Measurements from ENCODE around the gene CDKN2AIP. TPM values are rescaled to one million over a fixed set of nuclear protein-coding genes. Genes with fewer than 3 reads are reported as not detected.
"Not testable (repeated sequence)": the region's sequence is repeated elsewhere in the genome, so short reads cannot be mapped to it uniquely, and the experiment has no call there.

Gene CDKN2AIP
- total RNA-seq, 1 donor: 31.0 TPM

DNA sequence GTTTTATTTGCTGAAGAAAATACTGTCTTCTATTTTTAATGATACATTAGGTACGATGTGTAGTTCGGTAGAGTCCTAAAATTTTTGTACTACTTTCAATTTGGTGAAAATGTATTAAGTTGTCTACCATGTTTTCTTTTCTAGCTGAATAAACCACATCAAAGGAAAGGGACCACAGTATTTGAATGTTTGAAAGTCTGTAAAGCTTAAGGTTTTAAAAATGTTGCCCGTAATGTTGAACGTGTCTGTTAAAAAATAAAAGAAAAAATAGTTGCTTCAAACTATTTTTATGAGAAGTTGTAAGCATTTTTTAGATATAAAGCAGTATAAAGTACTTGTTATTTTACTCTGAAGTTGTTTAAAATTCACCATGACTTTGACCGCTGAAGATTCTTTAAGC is 3.2 kb downstream of the CDKN2AIP start:
- no peak for DNase-seq (ENCODE audit: low read depth in 2 of 3, low spot score in 2 of 3)

DNA sequence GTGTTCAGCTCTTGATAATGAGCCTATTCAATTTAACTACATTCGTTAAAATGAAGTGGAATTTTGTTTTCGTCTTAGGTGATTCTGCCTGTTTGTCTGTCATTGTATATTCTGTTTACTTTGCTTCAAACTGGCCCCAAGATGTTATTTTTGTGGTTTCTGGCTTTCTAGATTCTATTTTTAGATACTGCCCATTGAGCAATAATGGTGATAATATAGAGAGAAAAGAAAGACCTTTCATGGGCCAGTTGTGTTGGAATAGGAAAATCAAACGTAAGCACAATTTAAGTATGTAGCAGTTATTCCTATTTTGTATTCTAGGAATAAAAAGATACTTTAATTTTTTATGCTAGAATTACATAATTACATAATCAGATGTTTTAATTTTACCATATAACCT is 4.0 kb downstream of the CDKN2AIP start:
- no peak for DNase-seq (ENCODE audit: low read depth in 2 of 3, low spot score in 2 of 3)

GRCh38 chr4:183449193-183449882 is 4.9 kb downstream of the CDKN2AIP start:
- no peak for DNase-seq (ENCODE audit: low read depth in 2 of 3, low spot score in 2 of 3)

DNA sequence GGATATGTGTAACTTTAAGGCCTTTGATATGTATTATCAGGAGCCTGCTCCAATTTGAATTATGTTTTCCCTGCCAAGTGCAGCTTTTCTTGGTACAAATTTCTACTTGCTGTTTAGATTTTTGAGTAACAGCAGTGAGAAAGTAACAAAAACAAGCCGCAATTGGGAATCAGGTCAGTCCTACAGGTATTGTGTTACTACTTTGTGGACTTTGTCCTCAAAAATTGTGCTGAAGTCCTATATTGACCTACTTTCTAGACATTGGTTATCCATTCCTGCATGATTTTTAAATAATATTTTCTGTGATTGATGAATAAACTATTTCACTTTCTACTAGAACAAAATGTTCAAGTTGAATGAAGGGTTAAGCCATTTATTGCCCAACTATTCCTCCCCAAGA is 5.7 kb downstream of the CDKN2AIP start:
- no peak for DNase-seq (ENCODE audit: low read depth in 2 of 3, low spot score in 2 of 3)

DNA sequence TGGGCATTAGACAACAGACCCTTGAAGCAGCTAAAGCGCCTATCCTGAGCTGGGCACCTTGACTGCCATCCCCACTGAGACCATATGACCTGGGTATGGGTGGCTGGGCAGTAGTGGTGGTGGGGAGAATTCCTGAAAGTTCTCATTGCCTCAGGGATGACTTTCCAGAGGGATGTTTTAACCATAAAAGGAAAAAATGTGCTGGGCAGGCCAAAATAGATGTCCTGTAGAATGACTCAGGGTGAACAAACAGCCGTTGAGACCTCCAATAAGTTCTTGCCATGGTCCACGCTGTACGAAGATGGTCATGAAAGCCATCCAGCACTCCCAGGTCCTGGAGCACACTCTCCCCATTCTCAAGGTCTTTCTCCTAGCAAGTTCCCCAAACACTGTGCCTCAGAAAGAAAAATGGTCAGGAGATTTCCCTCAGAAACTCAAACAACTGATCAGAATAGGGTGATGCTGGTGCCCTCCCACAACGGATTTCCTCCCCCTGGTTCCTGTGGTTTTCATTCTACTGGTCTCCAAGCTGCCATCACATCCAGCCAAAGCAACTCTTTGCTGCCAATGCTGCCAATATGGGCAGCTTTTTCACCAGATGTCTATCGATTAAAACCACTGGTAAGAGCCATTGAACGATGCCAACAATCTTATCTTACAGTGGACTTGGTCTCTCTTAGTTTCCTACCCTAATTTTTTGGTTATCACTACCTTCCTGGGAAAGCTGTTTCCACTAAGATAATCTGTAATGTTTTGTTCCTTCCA is 11.2 kb downstream of the CDKN2AIP start:
- DNase-seq (ENCODE audit: low read depth in 2 of 3, low spot score in 2 of 3): peak in 2 of 3 donors; percentile 67 to 84

DNA sequence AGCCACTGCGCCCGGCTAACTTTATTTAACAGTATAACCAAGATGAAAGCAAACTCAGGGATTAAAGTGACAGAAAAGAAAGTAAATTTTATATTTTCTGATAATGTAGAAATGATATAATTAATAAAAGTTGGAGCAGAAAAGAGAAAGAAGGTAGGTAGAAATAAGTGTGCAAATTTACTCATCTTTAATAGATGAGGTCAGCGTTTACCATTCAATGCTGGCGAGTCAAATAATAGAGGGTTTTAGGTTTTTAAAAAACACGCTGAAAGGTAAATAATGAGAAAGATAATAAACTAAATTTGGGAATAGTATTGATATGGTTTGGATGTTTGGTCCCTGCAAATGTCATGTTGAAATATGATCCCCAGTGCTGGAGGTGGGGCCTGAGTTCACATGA is 13.6 kb downstream of the CDKN2AIP start:
- DNase-seq (ENCODE audit: low read depth in 2 of 3, low spot score in 2 of 3): no peak

- not testable (repeated sequence) for DNase-seq (ENCODE audit: low read depth in 2 of 3, low spot score in 2 of 3)
Observed at GRCh38 chr4:183463903-183464619, 19.6 kb downstream of the CDKN2AIP start.

DNA sequence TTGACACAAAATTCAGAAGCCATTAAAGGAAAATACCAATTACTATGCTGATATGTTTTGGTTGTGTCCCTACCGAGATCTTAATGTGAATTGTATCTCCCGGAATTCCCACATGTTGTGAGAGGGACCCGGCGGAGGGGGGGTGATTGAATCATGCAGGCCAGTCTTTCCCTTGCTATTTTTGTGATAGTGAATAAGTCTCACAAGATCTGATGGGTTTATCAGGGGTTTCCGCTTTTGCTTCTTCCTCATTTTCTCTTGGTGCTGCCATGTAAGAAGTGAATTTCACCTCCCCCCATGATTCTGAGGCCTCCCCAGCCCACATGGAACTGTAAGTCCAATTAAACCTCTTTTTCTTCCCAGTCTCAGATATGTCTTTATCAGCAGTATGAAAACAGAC is 21.4 kb downstream of the CDKN2AIP start:
- DNase-seq (ENCODE audit: low read depth in 2 of 3, low spot score in 2 of 3): peak in 1 of 3 donors; percentile 27

DNA sequence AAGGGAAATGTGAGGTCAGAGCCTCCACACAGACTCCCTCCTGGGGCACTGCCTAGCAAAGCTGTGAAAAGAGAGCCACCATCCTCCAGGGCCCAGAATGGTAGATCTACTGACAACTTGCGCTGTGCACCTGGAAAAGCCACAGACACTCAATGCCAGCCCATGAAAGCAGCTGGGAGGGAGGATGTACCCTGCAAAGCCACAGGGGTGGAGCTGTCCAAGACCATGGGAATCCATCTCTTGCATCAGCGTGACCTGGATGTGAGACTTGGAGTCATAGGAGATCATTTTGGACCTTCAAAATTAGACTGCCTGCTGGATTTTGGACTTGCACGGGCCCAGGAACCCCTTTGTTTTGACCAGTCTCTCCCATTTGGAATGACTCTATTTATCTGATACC is 22.8 kb downstream of the CDKN2AIP start:
- no peak for DNase-seq (ENCODE audit: low read depth in 2 of 3, low spot score in 2 of 3)

- no peak for DNase-seq (ENCODE audit: low read depth in 2 of 3, low spot score in 2 of 3)
Observed at GRCh38 chr4:183468210-183469095, 24.0 kb downstream of the CDKN2AIP start.

DNA sequence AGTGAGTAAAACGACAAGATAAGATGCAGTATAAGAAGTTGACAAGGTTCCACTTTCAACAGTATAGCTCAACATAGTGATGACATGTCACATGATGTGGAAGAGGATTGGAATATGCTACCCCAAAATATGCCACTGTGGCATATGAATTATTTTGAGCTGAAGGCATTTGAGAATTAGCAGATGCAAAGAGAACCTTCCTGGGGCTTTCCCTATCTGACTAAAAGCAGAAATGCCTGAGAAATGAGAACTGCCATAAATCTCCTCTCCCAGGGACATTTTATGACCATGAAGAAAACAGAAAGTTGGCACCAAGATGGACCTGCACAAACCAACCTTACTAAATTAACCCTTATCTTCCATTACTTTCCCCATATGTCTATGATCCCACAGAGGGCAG is 24.8 kb downstream of the CDKN2AIP start:
- DNase-seq (ENCODE audit: low read depth in 2 of 3, low spot score in 2 of 3): no peak

DNA sequence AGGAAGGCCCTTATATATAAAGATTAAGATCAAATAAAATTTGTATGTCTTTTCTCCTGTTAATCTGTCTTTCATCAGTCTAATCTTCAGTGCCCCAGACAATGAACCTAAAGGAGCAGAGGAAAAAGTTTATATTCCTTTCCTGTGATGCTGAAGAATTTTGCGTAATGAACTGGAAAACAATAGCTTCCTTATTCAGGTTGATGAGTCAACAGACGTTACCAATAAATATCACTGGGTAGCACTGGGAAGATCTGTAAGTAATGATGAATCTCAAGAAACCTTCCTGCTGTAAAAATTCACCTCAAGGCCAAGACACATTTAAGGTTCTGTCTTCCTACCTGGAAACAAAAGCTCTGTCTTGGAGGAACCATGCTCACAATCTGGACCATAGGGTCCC is 25.5 kb downstream of the CDKN2AIP start:
- no peak for DNase-seq (ENCODE audit: low read depth in 2 of 3, low spot score in 2 of 3)

DNA sequence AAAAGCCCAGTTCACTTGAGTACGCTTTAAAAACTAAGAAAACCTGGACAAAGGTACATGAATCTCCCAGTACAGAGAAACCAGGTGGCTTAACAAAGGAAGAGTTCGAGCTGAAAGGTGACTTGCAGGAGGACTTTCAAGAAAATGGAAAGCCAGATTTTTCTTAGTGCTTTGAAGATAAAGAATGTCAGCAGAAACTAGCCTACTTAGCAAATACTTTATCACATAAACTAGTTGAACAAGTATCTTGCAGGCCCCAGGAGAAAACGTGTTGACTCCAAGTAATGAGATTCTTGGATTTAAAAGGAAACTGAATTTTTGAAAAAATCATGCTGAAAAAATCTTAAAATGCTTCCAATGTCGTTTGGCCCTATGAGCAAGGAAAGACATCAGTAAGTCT is 26.4 kb downstream of the CDKN2AIP start:
- no peak for DNase-seq (ENCODE audit: low read depth in 2 of 3, low spot score in 2 of 3)

DNA sequence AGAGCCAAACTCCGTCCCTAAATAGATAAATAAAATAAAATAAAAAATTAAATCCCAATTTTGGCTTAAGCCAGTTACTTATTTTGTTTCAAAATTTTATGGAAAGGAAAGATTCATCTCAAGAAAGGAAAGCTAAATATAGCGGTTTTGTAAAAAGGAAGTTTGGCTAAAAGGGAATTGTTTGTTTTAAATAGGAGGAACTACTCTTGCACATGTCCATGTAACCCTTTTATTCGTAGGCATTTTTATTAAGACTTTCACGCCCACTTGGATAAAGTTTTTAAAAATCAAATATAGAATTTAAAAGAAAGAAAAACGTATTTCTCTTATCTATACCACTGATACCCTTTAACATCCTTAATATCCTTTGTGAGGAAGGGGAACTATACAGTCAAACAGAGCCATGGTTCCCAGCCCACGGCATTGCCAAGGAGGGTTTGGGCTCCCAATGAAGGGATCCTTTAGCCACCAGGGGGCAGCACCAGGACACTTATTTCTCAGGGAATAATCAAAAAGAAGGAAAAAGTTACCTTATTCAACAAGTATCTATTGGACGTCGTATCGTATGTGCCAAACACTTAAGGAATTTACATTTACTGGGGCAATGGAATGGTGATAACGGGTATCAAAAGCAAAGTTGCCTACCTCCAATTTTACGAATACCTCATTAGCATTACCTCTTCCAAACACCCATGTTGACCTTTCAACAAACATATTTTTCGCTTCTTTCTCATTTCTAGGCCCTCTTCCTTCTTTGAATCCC is 27.7 kb downstream of the CDKN2AIP start:
- DNase-seq (ENCODE audit: low read depth in 2 of 3, low spot score in 2 of 3): peak; percentile 45 to 87 (median 76)

DNA sequence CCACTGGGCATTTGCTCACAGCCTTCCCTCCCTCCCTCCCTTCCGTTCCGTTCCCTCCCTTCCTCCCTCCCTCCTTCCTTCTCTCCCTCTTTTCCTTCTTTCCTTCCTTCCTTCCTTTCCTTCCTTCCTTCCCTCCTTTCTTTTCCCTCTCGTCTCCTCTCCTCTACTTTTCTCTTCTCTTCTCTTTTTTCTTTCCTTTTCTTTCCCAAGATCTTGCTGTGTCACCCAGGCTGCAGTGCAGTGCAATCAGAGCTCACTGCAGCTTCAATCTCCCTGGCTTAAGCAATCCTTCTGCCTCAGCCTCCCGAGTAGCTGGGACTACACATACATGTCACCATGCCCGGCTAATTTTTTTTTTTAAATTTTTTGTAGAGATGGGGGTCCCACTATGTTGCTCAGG is 33.7 kb downstream of the CDKN2AIP start:
- DNase-seq (ENCODE audit: low read depth in 2 of 3, low spot score in 2 of 3): no peak

GRCh38 chr4:183478926-183479325 is 34.5 kb downstream of the CDKN2AIP start:
- DNase-seq (ENCODE audit: low read depth in 2 of 3, low spot score in 2 of 3): no peak

GRCh38 chr4:183482515-183483095 is 38.2 kb downstream of the CDKN2AIP start:
- DNase-seq (ENCODE audit: low read depth in 2 of 3, low spot score in 2 of 3): not testable (repeated sequence)

DNA sequence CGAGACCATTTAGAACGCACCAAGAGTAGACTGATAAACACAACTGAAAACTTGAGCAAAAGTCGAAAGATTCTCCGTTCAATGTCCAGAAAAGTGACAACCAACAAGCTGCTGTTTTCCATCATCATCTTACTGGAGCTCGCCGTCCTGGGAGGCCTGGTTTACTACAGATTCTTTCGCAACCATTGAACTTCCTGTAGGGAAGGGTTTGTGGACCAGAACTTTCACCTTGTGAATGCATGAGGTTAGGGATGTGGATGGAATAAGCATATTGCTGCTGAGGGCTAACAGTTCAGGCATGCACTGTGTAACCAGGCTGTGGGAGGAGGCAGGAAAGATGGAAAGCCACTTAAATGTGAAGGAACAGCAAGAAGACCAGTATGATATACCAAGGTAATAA is 39.6 kb downstream of the CDKN2AIP start:
- DNase-seq (ENCODE audit: low read depth in 2 of 3, low spot score in 2 of 3): no peak

- no peak for DNase-seq (ENCODE audit: low read depth in 2 of 3, low spot score in 2 of 3)
Observed at GRCh38 chr4:183485411-183486160, 41.1 kb downstream of the CDKN2AIP start.
